Measurements from ENCODE around the gene SHC4. TPM values are rescaled to one million over a fixed set of nuclear protein-coding genes. Genes with fewer than 3 reads are reported as not detected.
"Not testable (repeated sequence)": the region's sequence is repeated elsewhere in the genome, so short reads cannot be mapped to it uniquely, and the experiment has no call there.

SHC4 gene
- total and polyA plus RNA-seq, 2 of the 8 experiments (the other 6 are each of a cell fraction or from before 2014, with no cell fraction given) = 0.15 to 0.30 TPM

DNA sequence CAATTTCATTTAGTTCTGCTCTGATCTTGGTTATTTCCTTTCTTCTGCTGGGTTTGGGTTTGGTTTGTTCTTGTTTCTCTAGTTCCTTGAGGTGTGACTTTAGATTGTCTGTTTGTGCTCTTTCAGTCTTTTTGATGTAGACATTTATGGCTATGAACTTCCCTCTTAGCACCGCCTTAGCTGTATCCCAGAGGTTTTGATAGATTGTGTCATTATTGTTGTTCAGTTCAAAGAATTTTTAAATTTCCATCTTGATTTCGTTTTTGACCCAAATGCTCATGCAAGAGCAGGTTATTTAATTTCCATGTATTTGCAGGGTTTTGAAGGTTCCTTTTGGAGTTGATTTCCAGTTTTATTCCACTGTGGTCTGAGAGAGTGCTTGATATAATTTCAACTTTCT lies 53.2 kb downstream of the SHC4 start:
- POLR2A ChIA-PET (ENCODE audit: partially characterized antibody); H3K23ac ChIP-seq (ENCODE audit: insufficient read length): not testable (repeated sequence)

DNA sequence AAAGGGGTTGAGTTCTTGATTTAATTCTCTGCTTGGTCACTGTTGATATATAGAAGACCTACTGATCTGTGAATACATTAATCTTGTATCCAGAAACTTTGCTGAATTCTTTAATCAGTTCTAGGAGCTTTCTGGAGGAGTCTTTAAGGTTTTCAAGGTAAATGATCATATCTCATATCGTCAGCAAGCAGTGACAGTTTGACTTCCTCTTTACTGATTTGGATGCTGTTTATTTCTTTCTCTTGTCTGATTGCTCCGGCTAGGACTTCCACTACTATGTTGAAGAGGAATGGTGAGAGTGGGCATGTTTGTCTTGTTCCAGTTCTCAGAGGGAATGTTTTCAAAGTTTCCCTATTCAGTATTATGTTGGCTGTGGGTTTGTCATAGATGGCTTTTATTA lies 54.4 kb downstream of the SHC4 start:
- H3K27me3 ChIP-seq (replicated peaks in 1 of 4; ENCODE audit: control insufficient read depth in 3 of 4, extremely low read depth in 1 of 4, insufficient read depth in 3 of 4, low read length in 3 of 4); DNase-seq (ENCODE audit: low read depth in 1 of 2, low spot score in 2 of 2); H4K20me1 ChIP-seq (replicated peaks in 1 of 2; ENCODE audit: control insufficient read depth in 1 of 2, insufficient read depth in 2 of 2, low read length in 2 of 2); H2BK120ac ChIP-seq (replicated peaks; ENCODE audit: low read depth, low read length); FAIRE-seq; H2BK20ac ChIP-seq (ENCODE audit: low read length); H4K91ac ChIP-seq (replicated peaks; ENCODE audit: insufficient read length, low read length); H3K18ac ChIP-seq (ENCODE audit: extremely low read depth, low read length); H2BK15ac ChIP-seq (ENCODE audit: low read length); H3K79me1 ChIP-seq (ENCODE audit: low read depth, low read length); H3K14ac ChIP-seq (ENCODE audit: insufficient read length); POLR2A ChIA-PET (ENCODE audit: partially characterized antibody); H2BK5ac ChIP-seq (ENCODE audit: low read depth, low read length); H2AFZ ChIP-seq (ENCODE audit: low read length); H2AK5ac ChIP-seq (ENCODE audit: low read depth, low read length); H3K4me3 ChIP-seq (ENCODE audit: extremely low read depth in 1 of 4, insufficient read depth in 2 of 4, low read depth in 3 of 4, low read length in 4 of 4); H3K27ac ChIP-seq (ENCODE audit: low read depth, low read length); H3K9ac ChIP-seq (replicated peaks in 1 of 4; ENCODE audit: extremely low read depth in 1 of 4, low read depth in 3 of 4, low read length in 3 of 4); H3K23me2 ChIP-seq (ENCODE audit: low read depth, low read length); H3K23ac ChIP-seq (ENCODE audit: insufficient read length); H4K5ac ChIP-seq (ENCODE audit: insufficient read length, low read depth, low read length); CTCF ChIA-PET (ENCODE audit: partially characterized antibody); H3K4me2 ChIP-seq (ENCODE audit: insufficient read depth in 1 of 2, low read depth in 2 of 2, low read length in 2 of 2); H3K4me1 ChIP-seq (replicated peaks in 1 of 4; ENCODE audit: control insufficient read depth in 3 of 4, insufficient read depth in 4 of 4, low read length in 3 of 4); H3K4ac ChIP-seq (replicated peaks; ENCODE audit: insufficient read length, low read depth, low read length); H3K36me3 ChIP-seq (ENCODE audit: control insufficient read depth in 2 of 4, insufficient read depth in 4 of 4, low read length in 3 of 4); H2BK12ac ChIP-seq (ENCODE audit: low read depth, low read length); H3K79me2 ChIP-seq (ENCODE audit: control insufficient read depth in 1 of 2, insufficient read depth in 2 of 2, low read length in 2 of 2); H4K8ac ChIP-seq (ENCODE audit: extremely low read depth, insufficient read depth, low read length); H3K56ac ChIP-seq (replicated peaks; ENCODE audit: insufficient read length, low read depth, low read length); H3K9me3 ChIP-seq (ENCODE audit: insufficient read depth in 2 of 2, low read depth in 1 of 2, low read length in 1 of 2): not testable (repeated sequence)
- WGBS, 2 experiments (ENCODE audit: extremely low coverage in 1 of 2, insufficient coverage in 1 of 2, insufficient read length in 1 of 2, insufficient replicate concordance in 2 of 2, low coverage in 1 of 2, low lambda C conversion rate in 2 of 2, missing lambda C conversion rate in 1 of 2) = 97% methylated on average over 2 of the region's 2 CpGs; no CpG with 5 or more reads in 1 of the 2 experiments

More for the DNA sequence above, 53.2 kb downstream of the SHC4 start:
- H3K4ac ChIP-seq (replicated peaks; ENCODE audit: insufficient read length, low read depth, low read length); H3K4me1 ChIP-seq (replicated peaks in 1 of 4; ENCODE audit: control insufficient read depth in 3 of 4, insufficient read depth in 4 of 4, low read length in 3 of 4); H3K27me3 ChIP-seq (replicated peaks in 1 of 4; ENCODE audit: control insufficient read depth in 3 of 4, extremely low read depth in 1 of 4, insufficient read depth in 3 of 4, low read length in 3 of 4); H3K27ac ChIP-seq (ENCODE audit: low read depth, low read length); H2AK5ac ChIP-seq (ENCODE audit: low read depth, low read length); H3K4me3 ChIP-seq (ENCODE audit: extremely low read depth in 1 of 4, insufficient read depth in 2 of 4, low read depth in 3 of 4, low read length in 4 of 4); H2BK12ac ChIP-seq (ENCODE audit: low read depth, low read length); CTCF ChIA-PET (ENCODE audit: partially characterized antibody); H3K36me3 ChIP-seq (ENCODE audit: control insufficient read depth in 2 of 4, insufficient read depth in 4 of 4, low read length in 3 of 4); H2BK120ac ChIP-seq (replicated peaks; ENCODE audit: low read depth, low read length); H3K9me3 ChIP-seq (ENCODE audit: insufficient read depth in 2 of 2, low read depth in 1 of 2, low read length in 1 of 2); FAIRE-seq; H4K5ac ChIP-seq (ENCODE audit: insufficient read length, low read depth, low read length); H3K4me2 ChIP-seq (ENCODE audit: insufficient read depth in 1 of 2, low read depth in 2 of 2, low read length in 2 of 2); H3K14ac ChIP-seq (ENCODE audit: insufficient read length); H2BK20ac ChIP-seq (ENCODE audit: low read length); H2BK15ac ChIP-seq (ENCODE audit: low read length); H3K23me2 ChIP-seq (ENCODE audit: low read depth, low read length); H3K56ac ChIP-seq (replicated peaks; ENCODE audit: insufficient read length, low read depth, low read length); H4K91ac ChIP-seq (replicated peaks; ENCODE audit: insufficient read length, low read length); H3K18ac ChIP-seq (ENCODE audit: extremely low read depth, low read length); H3K9ac ChIP-seq (replicated peaks in 1 of 4; ENCODE audit: extremely low read depth in 1 of 4, low read depth in 3 of 4, low read length in 3 of 4); DNase-seq (ENCODE audit: low read depth in 1 of 2, low spot score in 2 of 2); H3K79me2 ChIP-seq (ENCODE audit: control insufficient read depth in 1 of 2, insufficient read depth in 2 of 2, low read length in 2 of 2); H4K20me1 ChIP-seq (replicated peaks in 1 of 2; ENCODE audit: control insufficient read depth in 1 of 2, insufficient read depth in 2 of 2, low read length in 2 of 2); H2BK5ac ChIP-seq (ENCODE audit: low read depth, low read length); H4K8ac ChIP-seq (ENCODE audit: extremely low read depth, insufficient read depth, low read length); H2AFZ ChIP-seq (ENCODE audit: low read length); H3K79me1 ChIP-seq (ENCODE audit: low read depth, low read length): not testable (repeated sequence)
- 75% methylated on average over 2 of the region's 2 CpGs; no CpG with 5 or more reads in 1 of the 2 experiments for WGBS, 2 experiments (ENCODE audit: extremely low coverage in 1 of 2, insufficient coverage in 1 of 2, insufficient read length in 1 of 2, insufficient replicate concordance in 2 of 2, low coverage in 1 of 2, low lambda C conversion rate in 2 of 2, missing lambda C conversion rate in 1 of 2)
